Measurements from ENCODE around the gene SQSTM1. TPM values are rescaled to one million over a fixed set of nuclear protein-coding genes. Genes with fewer than 3 reads are reported as not detected.

Gene SQSTM1
- total RNA-seq, 1 experiment from 2014 or later = 653 TPM

DNA sequence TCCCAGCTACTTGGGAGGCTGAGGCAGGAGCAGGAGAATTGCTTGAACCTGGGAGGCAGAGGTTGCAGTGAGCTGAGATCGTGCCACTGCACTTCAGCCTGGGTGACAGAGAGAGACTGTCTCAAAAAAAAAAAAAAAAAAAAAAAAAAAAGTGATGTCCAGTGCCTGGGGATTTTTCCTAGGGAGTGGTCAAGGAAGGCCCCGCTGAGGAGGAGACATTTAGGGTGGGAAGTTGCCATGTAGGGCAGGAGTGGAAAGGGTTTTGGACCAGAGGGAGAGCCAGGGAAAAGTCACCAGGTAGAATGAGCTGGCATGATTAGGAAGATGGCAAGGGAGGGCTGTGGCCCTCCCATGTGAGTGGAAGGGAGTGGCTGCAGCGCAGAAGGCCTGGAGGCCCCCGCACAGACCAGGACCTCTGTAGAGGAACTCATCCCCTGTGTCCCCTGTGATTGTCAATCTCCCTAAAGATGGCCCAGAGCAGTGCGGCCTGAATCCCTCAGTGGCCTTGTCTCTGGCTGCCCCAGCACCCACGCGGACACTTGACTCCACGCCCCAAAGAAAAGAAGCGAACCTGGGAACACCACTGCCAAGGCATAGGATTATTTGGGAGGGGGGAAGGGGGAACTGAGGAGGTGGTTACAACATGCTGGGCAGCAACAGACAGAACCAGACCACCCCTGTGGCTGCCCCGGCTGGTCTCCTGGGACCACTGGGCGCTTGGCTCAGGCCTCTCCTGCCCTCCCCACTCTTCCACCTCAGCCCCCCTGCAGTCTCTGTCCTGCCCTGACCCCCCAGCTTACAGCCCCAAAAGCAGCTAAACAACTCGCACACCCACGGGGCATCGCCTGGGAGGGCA is 2.6 kb upstream of the SQSTM1 start:
- in situ Hi-C loops (cut with HindIII; ENCODE audit: low pct_unique_long_range_greater_than_20kb, low sequenced_read_pairs) = no loop called here
- DNase-seq (ENCODE audit: low read depth, low spot score) = no peak

DNA sequence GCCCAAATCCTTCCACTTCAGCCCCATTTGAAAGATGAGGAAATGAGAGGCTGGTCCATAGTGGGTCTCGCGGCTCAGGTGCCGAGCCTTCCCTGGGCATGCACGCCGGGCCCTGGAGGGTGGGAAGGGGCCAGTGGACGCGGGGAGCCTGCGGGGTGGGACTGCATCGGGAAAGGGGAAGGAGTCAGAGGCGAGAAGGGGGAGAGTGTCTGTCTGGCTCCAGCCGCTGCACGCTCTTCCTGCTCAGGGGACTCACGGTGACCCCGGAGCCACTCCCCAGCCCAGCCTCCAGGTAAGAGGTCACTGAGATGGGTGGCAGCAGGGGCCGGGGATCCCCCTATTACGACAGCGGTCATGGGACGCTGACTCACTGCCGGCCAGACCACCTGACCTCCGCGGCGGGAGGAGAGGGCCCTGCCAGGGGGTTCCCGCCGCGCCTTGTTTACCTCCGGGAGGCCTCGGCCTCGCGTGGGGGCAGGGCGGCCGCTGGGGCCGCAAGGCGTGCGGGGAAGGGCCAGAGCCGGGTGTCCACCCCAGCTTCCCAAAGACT is 1.9 kb upstream of the SQSTM1 start:
- peak; percentile 82 for DNase-seq (ENCODE audit: low read depth, low spot score)
- in situ Hi-C loops (cut with HindIII; ENCODE audit: low pct_unique_long_range_greater_than_20kb, low sequenced_read_pairs) = no loop called here

DNA sequence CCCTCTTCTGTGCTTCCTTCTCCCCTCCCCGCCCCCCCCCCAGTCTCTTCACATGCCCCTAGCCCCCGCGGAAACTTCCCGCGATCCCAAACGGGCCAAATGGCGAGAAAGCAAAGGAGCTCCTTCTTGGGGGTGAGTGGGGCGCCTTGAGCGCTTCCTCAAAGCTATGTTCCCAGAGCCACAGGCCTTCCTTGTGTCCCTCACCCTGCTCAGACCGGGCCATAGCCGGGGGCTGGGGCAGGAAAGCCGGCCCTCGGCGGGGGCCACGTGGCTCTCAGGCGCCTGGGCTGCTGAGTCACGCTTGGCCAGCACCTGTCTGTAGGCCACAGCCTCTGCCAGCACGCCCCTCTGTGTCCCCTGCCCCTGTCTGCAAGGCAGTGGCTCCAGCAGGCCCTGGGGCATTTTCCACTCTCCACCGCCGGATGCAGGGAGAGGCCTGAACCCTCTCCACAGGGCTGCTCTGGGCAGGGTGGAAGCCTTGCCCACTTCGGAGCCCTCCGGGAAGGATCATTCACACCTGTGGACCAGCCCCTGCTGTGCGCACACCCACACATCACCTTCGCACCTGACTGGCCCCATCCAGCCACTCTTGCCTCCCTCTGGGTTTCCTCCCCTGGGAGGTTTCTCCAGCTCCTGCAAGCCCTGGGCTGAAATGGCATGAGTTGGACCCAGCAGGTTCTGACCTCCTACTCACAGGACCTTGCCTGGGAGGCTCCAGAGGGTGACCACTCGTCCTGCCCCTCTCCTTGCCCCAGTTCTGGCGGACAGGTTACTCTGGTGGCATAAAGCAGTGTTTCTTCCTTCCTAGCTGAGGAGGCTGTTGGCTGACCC is 1.2 kb upstream of the SQSTM1 start:
- peak; percentile 68 for DNase-seq (ENCODE audit: low read depth, low spot score)
- in situ Hi-C loops (cut with HindIII; ENCODE audit: low pct_unique_long_range_greater_than_20kb, low sequenced_read_pairs) = no loop called here

DNA sequence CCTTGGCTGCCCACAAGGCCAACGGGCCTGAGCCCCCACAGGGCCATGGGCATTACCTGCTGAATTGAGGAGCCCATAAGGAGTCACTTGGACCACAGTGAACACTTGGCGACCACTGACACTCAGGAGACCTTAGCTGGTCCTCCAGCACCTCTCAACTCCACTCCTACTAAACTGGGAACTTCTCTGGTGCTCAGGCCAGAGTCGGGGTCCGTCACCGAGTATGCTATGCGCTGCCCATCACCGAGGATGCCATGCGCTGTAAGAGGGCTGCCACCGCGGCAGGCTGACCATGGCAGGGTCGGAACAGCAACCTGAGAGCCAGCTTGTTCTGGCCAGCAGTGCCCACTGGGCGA is 600 bp upstream of the SQSTM1 start:
- in situ Hi-C loops (cut with HindIII; ENCODE audit: low pct_unique_long_range_greater_than_20kb, low sequenced_read_pairs) = no loop called here
- DNase-seq (ENCODE audit: low read depth, low spot score) = no peak

DNA sequence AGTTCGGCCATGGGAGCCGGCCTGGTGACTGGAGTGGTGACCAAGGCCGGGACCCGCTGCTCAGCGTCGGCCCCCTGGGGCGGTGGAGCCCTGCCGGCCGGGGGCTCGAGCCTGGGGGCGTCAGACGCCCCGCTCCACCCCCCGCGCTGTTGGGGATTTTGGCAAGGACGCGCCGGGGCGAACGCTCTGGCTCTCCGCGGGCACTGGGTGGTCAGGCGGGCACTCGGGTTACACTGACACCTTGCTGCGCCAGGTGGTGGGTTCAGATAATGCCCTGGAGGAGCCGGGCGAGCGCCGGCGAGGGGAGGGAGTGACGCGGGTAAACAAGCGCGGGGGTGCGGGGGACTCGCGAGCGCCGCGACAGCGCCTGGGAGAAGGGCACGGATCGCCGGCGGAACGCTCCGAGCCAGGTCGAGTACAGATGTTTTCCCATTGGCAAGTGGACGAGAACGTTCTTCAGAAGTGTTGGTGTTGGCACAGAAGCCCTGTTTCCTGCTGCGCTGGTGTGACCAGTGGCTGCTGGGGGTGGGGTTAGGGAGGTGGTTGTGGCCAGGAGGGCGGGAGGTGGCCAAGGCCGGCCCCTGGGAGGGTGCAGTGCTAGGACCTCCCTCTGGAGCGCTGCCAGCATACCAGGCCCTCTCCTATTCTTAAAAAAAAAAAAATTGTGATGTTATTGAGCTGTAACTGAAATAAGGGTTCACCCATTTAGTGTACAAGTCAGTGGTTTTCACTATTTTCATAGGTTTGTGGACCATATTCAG is 773 bp downstream of the SQSTM1 start:
- in situ Hi-C loops (cut with HindIII; ENCODE audit: low pct_unique_long_range_greater_than_20kb, low sequenced_read_pairs) = no loop called here
- peak; percentile 89 for DNase-seq (ENCODE audit: low read depth, low spot score)

DNA sequence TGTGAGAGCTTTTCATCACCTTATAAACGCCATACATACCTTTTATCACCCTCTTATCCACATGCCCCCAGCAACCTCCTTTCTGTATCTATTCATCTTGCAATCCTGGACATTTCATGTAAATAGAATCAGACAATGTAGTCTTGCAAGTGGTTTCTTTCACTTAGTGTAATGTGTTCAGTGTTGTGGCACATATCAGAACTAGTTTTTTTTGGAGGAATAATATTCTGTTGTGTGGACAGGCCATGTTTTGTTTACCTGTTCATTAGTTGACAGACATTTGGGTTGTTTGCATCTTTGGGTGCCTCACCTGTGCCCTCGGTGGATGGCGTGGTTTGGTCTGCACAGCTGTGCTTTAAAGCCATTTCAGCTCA is 1.3 kb downstream of the SQSTM1 start:
- in situ Hi-C loops (cut with HindIII; ENCODE audit: low pct_unique_long_range_greater_than_20kb, low sequenced_read_pairs) = no loop called here

DNA sequence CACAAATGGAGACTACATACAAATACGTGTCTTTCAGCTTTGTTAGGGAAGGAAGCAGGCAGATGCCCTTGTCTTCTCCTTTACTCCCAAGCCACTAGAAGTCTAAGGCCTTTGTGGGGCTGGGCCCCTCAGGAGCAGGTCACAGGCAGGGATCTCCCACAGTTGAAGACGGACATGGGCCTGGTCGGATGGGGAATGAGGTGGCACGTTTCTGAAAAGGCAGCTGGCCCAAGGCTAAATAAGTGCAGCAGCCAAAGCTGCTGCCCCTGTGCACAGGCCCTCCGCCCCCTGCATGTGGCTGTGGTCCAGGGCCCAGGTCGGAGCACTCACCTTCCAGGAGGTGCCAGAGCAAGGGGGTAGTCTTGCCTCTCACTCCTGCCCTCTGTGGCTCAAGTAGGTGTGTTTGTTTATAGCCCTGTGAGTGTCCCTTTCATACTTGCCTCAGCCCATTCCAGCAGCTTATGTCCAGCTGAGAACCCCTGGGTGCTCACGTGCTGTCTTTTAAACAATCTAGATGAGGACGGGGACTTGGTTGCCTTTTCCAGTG is 1.8 kb downstream of the SQSTM1 start:
- in situ Hi-C loops (cut with HindIII; ENCODE audit: low pct_unique_long_range_greater_than_20kb, low sequenced_read_pairs) = no loop called here

More for the DNA sequence above, 1.3 kb downstream of the SQSTM1 start:
- no peak for DNase-seq (ENCODE audit: low read depth, low spot score)

DNA sequence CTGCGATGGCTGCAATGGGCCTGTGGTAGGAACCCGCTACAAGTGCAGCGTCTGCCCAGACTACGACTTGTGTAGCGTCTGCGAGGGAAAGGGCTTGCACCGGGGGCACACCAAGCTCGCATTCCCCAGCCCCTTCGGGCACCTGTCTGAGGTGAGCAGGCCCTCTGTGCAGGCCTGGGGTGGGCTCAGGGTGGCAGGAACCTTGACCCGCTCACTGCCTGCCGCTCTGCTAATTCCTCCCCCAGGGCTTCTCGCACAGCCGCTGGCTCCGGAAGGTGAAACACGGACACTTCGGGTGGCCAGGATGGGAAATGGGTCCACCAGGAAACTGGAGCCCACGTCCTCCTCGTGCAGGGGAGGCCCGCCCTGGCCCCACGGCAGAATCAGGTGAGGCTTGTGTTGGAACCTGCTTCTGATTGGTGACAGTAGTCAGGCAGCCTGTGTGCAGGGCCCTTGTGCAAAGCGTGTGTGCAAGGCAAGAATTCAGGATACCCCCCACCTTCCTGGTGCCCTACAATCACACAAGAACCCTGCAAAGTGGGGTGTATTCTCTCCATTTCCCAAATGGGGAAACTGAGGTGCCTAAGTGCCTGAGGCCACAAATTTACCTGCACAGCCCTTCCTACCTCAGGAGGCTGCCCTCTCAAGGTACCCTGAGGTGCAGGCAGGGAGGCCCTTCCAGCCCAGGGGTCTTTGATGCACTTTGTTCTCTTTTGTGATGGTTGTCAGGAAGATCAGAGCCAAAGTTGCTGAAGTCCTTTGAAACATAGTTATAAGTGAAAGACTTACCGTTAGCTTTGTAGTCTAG is 3.4 kb downstream of the SQSTM1 start:
- no peak for DNase-seq (ENCODE audit: low read depth, low spot score)
- in situ Hi-C loops (cut with HindIII; ENCODE audit: low pct_unique_long_range_greater_than_20kb, low sequenced_read_pairs) = no loop called here

More for the DNA sequence above, 1.8 kb downstream of the SQSTM1 start:
- no peak for DNase-seq (ENCODE audit: low read depth, low spot score)

DNA sequence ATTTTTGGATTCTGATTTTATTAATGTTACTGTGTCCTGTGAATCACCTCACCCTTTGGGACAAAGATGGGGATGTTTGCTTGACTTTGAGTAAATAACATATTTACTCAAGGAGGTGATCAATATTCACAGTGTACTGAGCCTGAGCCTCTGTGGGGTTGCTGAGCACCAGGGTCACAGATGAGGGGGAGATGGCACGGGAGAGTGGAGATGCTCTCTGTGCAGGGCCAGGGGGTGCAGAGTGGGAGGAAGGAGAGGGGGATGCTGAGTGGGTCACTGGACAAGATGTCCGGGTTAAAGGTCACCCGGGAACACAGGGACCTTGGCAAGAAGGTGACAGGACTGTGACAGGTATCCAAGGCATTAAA is 4.0 kb downstream of the SQSTM1 start:
- DNase-seq (ENCODE audit: low read depth, low spot score) = no peak
- in situ Hi-C loops (cut with HindIII; ENCODE audit: low pct_unique_long_range_greater_than_20kb, low sequenced_read_pairs) = no loop called here

DNA sequence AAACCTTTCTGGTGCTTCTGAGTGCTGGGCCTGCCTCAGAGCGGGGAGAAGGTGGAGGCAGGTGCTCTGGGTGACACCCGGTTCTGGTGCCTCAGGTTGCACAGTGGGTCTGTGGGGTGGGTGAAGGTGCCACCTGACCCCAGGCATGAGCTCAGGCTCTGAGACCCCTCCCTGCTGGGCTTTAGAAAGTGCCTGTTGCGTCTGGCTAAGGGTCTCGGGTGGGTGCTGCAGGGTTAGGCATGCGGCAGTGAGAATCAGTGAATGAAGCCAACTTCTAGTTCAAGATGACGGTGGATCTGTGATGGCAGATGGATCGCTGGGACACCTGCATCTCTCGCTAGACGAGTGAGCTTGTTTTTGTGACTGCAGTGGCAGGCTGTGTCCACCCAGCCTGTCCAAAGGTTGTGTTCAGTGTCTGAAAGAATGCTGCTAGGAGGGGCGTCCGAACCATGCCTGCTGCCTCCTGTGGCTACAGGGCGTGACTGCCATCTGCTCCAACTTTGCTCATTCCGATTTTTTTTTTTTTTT is 5.0 kb downstream of the SQSTM1 start:
- DNase-seq (ENCODE audit: low read depth, low spot score) = no peak
- in situ Hi-C loops (cut with HindIII; ENCODE audit: low pct_unique_long_range_greater_than_20kb, low sequenced_read_pairs) = no loop called here

DNA sequence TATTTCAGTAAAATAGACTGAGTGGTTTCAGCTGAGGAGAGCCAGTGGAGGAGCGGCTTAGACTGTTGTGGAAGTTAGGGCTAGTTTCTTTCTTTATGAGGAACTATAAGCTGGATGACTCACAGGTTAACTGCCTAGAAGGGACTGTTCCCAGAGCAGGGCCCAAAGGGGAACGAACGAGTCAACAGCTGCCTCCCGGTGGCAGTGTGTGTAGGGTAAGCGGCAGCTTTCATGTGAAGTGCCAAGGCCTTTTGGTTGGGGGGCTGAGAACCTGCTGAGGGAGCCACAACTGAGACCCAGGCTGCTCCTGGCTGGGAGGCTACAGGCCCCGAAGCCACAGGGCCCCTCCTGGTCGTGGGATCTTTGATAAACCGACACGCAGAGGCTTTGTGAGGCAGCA is 7.0 kb downstream of the SQSTM1 start:
- in situ Hi-C loops (cut with HindIII; ENCODE audit: low pct_unique_long_range_greater_than_20kb, low sequenced_read_pairs) = no loop called here

DNA sequence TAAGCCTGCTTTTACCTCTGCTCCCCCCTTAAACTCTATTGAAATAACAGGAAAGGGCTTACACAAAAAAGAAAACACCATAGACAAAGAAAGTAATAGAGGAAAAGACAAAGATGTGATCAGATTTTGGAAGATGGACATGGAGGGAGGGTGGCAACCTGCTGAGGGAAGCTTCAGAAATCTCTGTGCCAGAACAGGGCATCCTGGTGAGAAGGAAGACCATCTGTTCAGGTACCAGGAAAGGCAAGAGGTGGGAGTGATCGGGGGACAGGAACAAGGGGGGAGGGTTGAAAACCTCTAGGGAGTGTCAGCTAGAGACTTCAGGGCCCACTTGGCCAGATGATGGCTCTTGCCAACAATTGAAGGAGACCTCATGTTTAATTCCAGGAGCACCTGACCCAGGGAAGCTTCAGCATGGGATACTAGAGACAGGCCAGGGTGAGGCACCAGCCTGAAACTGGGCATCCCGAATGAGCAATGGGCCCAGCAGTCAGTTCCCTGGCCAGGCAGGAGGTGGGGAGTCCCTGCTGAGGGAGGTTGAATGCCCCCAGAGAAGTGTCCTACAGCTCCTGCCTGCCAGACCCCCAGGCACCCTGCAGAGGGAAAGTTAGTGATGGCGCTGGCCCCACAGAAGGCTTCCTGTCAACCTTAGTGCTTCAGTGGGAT is 8.2 kb downstream of the SQSTM1 start:
- DNase-seq (ENCODE audit: low read depth, low spot score) = no peak
- in situ Hi-C loops (cut with HindIII; ENCODE audit: low pct_unique_long_range_greater_than_20kb, low sequenced_read_pairs) = no loop called here

More for the DNA sequence above, 7.0 kb downstream of the SQSTM1 start:
- no peak for DNase-seq (ENCODE audit: low read depth, low spot score)

DNA sequence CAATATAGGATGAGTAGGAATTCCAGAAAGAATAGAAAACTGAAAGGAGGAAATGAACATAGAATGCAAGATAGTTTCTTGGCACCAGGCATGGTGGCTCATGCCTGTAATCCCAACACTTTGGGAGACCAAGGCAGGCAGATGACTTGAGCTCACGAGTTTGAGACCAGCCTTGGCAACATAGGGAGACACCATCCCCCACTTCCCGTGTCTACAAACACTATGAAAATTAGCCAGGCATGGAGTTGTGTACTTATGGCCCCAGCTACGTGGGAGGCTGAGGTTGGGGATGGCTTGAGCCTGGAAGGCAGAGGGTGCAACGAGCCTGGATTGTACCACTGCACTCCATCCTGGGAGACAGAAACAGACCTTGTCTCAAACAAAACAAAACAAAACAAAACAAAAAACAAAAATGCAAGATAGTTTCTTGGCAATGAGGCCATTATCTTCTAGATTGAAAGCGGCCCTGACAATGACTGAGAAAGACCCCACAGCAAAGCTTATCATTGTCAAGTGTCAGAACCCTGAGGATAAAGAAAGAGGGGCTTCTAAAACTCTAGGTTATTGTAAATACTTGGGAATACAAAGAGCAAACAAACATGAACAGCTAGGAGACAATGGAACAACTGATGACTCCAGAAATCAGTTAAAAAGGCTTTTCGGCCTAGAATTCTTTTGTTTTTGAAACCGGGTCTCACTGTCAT is 9.2 kb downstream of the SQSTM1 start:
- in situ Hi-C loops (cut with HindIII; ENCODE audit: low pct_unique_long_range_greater_than_20kb, low sequenced_read_pairs) = no loop called here
- DNase-seq (ENCODE audit: low read depth, low spot score) = no peak

DNA sequence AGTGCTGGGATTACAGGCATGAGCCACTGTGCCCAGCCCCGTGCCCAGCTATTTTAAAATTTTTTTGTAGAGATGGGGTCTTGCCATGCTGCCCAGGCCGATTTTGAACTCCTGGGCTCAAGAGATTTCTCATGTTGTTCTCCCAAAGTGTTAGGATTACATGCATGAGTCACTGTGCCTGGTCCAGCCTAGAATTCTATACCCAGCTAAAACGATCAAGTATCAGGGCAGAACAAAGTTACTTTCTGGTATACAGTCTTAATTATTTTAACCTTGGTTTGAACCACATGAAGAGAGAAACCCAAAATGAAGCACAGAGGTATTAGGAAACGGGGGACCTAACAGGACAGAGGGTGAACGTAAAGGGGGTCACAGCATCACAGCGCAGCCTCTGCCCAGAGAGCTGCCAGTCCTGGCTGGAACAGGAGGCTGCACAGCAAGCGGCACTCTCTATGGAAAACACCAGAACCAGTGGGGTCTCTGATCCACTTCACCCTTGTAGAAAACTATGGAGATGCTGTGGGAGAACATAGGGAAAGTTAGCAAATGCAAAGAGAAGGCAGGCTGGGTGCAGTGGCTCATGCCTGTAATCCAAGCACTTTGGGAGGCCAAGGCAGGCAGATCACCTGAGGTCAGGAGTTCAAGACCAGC is 10.2 kb downstream of the SQSTM1 start:
- in situ Hi-C loops (cut with HindIII; ENCODE audit: low pct_unique_long_range_greater_than_20kb, low sequenced_read_pairs) = no loop called here
- no peak for DNase-seq (ENCODE audit: low read depth, low spot score)

DNA sequence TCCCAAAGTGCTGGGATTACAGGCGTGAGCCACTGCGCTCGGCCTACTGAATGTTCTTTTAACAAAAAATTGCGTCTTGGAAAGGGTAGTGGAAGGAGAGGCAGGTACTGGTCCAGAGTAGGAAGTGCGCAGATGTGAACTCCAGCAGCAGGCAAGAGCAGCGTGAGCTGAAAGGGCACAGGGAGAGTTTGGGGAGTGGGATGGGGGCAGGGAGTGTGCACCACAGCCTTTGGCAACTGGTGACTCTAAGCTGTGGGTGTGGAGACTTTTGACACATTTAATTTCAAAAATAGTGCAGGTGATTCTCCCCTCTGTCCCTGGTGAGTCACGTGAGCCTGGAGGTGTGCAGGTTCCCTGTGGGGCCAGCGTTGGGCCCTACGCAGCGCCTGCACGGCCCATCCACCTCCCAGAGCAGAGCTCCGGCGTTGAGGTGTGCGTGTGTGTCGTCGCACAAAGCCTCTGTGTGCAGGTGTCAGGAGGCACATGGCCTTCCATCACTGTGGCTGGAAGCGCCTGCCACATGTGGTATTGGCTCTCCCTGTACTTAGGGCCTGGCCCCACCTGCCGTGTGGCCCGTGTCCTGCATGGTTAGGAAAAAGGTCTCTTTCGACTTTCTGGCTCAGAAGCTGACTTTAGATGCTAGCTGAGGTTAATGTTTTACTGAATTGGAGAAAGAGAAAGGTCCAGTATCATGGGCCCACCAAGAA is 11.5 kb downstream of the SQSTM1 start:
- DNase-seq (ENCODE audit: low read depth, low spot score) = no peak
- in situ Hi-C loops (cut with HindIII; ENCODE audit: low pct_unique_long_range_greater_than_20kb, low sequenced_read_pairs) = no loop called here

Measured in SK-MEL-5 (cell line).